KBM-7 (cell line): ENCODE data around the gene CLMN.
"Not testable (repeated sequence)": the region's sequence is repeated elsewhere in the genome, so short reads cannot be mapped to it uniquely, and the experiment has no call there.

ENCODE experiments used
- DNase-seq: peaks from one replicate; pipeline ENCODE4 v3.0.0-alpha.2; 2015
- in situ Hi-C: fragments of 300-500 bp; cut with MboI; formaldehyde crosslinking; loops from 2 replicates; pipeline ENCODE4 v1.14.3; 2020; ENCODE audit warnings: low sequenced_read_pairs, low pct_unique_long_range_greater_than_20kb, mixed read lengths

Gene CLMN

GRCh38 chr14:95190346-95190840 is 129.3 kb downstream of the CLMN start:
- in situ Hi-C loops = no loop called here
- DNase-seq = no peak

- DNase-seq = no peak
- in situ Hi-C loops = no loop called here
Observed at GRCh38 chr14:95189367-95190132, 130.2 kb downstream of the CLMN start.

- in situ Hi-C loops = no loop called here
- no peak for DNase-seq
Observed at GRCh38 chr14:95188380-95188779, 131.3 kb downstream of the CLMN start.

- in situ Hi-C loops = no loop called here
- peak; percentile 73 for DNase-seq
Observed at GRCh38 chr14:95185767-95186392, 133.8 kb downstream of the CLMN start.

GRCh38 chr14:95185033-95185766 is 134.5 kb downstream of the CLMN start:
- in situ Hi-C loops = no loop called here
- DNase-seq = peak; percentile 85

- no peak for DNase-seq
- in situ Hi-C loops = no loop called here
Observed at GRCh38 chr14:95184413-95184790, 135.3 kb downstream of the CLMN start.

- DNase-seq = no peak
- in situ Hi-C loops = no loop called here
Observed at GRCh38 chr14:95183532-95184412, 135.9 kb downstream of the CLMN start.

GRCh38 chr14:95183082-95183481 is 136.6 kb downstream of the CLMN start:
- in situ Hi-C loops = no loop called here
- DNase-seq = no peak

- no peak for DNase-seq
- in situ Hi-C loops = no loop called here
Observed at GRCh38 chr14:95182379-95182778, 137.3 kb downstream of the CLMN start.

GRCh38 chr14:95180966-95181741 is 138.6 kb downstream of the CLMN start:
- no peak for DNase-seq
- in situ Hi-C loops = no loop called here

GRCh38 chr14:95175670-95176069 is 144.0 kb downstream of the CLMN start:
- in situ Hi-C loops = not testable (repeated sequence)

GRCh38 chr14:95174184-95174792 is 145.4 kb downstream of the CLMN start:
- in situ Hi-C loops = no loop called here
- no peak for DNase-seq

More at GRCh38 chr14:95175670-95176069, 144.0 kb downstream of the CLMN start:
- not testable (repeated sequence) for DNase-seq

GRCh38 chr14:95173518-95173917 is 146.2 kb downstream of the CLMN start:
- in situ Hi-C loops = no loop called here
- DNase-seq = no peak

GRCh38 chr14:95167177-95167576 is 152.5 kb downstream of the CLMN start:
- in situ Hi-C loops = no loop called here
- DNase-seq = no peak

GRCh38 chr14:95165517-95165916 is 154.2 kb downstream of the CLMN start:
- in situ Hi-C loops = no loop called here
- DNase-seq = no peak

GRCh38 chr14:95164506-95164905 is 155.2 kb downstream of the CLMN start:
- no peak for DNase-seq
- in situ Hi-C loops = no loop called here

GRCh38 chr14:95163666-95164065 is 156.0 kb downstream of the CLMN start:
- in situ Hi-C loops = no loop called here
- DNase-seq = no peak

GRCh38 chr14:95163132-95163531 is 156.6 kb downstream of the CLMN start:
- no peak for DNase-seq
- in situ Hi-C loops = no loop called here
